Endodermal cell (in vitro differentiated cells): ENCODE measurements around the gene TMEM144. TPM values are rescaled to one million over a fixed set of nuclear protein-coding genes. Genes with fewer than 3 reads are reported as not detected.
A peak's percentile ranks its signal among the peaks of the same experiment; 100 is the strongest.

Source experiments
- DNase-seq: peaks from one replicate; pipeline ENCODE4 v3.0.0-alpha.2; 2017
- H3K27ac ChIP-seq: 2 replicates; pipeline ENCODE4 v1.5.1; 2013; ENCODE audit warnings: mild to moderate bottlenecking, low read depth, low read length, moderate library complexity
- H3K27me3 ChIP-seq: 2 replicates; pipeline ENCODE4 v1.6.1; 2013; ENCODE audit warnings: mild to moderate bottlenecking, low read length, moderate library complexity; ENCODE audit not compliant: insufficient read depth, control insufficient read depth, poor library complexity, severe bottlenecking
- H3K36me3 ChIP-seq: 2 replicates; pipeline ENCODE4 v1.7.0; 2013; ENCODE audit warnings: mild to moderate bottlenecking, low read length, moderate library complexity; ENCODE audit not compliant: control insufficient read depth, insufficient read depth
- H3K4me1 ChIP-seq: one replicate; pipeline ENCODE4 v1.7.0; 2013; ENCODE audit warnings: low read length; ENCODE audit not compliant: control insufficient read depth, insufficient read depth
- H3K4me3 ChIP-seq: 2 replicates; pipeline ENCODE4 v1.5.1; 2013; ENCODE audit warnings: mild to moderate bottlenecking, low read length, moderate library complexity
- H3K9ac ChIP-seq: 2 replicates; pipeline ENCODE4 v1.6.1; 2013; ENCODE audit warnings: mild to moderate bottlenecking, low read length, moderate library complexity; ENCODE audit not compliant: poor library complexity, severe bottlenecking; ENCODE audit errors: extremely low read depth
- H3K9me3 ChIP-seq: 2 replicates; pipeline ENCODE4 v1.6.1; 2013; ENCODE audit warnings: mild to moderate bottlenecking, low read length, moderate library complexity; ENCODE audit not compliant: control insufficient read depth
- H3K27ac Mint-ChIP-seq: 2 replicates; pipeline ENCODE4 v1.8.0; 2020; ENCODE audit warnings: mixed read lengths
- H3K27me3 Mint-ChIP-seq: 2 replicates; pipeline ENCODE4 v1.8.0; 2021; ENCODE audit warnings: mild to moderate bottlenecking, mixed read lengths; ENCODE audit not compliant: insufficient read depth
- H3K36me3 Mint-ChIP-seq: 2 replicates; pipeline ENCODE4 v1.8.0; 2020; ENCODE audit warnings: low read depth, mixed read lengths
- H3K4me1 Mint-ChIP-seq: 2 replicates; pipeline ENCODE4 v1.8.0; 2020; ENCODE audit warnings: mixed read lengths
- H3K4me3 Mint-ChIP-seq: 2 replicates; pipeline ENCODE4 v1.8.0; 2020; ENCODE audit warnings: mild to moderate bottlenecking, moderate library complexity, mixed read lengths
- H3K9me3 Mint-ChIP-seq: 2 replicates; pipeline ENCODE4 v1.8.0; 2020; ENCODE audit warnings: mild to moderate bottlenecking, mixed read lengths
- WGBS, 2 experiments: methylation state at CpG; one replicate each; pipeline versions ENCODE4 v1.1.5 to v1.1.7; 2013; ENCODE audit warnings: missing lambda C conversion rate in 2 of 2, mixed read lengths in 1 of 2; ENCODE audit not compliant: insufficient coverage in 1 of 2, insufficient read length in 1 of 2; 5-methylcytosine and 5-hydroxymethylcytosine counted together
- total RNA-seq, 2 donors: library from RNA; stranded (reverse); fragmentation: NEBNext Ultra II Directional in 1 of 2; extraction: Animal tissue kit (Norgen Biotek cat#: 25700) in 1 of 2; gene quantifications; 2 replicates in 1 of 2; 3 replicates in 1 of 2; pipeline ENCODE4 v1.2.1, GENCODE V29; 2021
- TF ChIP-seq, protein P1 (sequence below): fragments of 200-600 bp; sonication (generic); conservative IDR thresholded peaks from 2 replicates; pipeline ENCODE4 v1.5.0; 2021; ENCODE audit warnings: antibody characterized with exemption, mild to moderate bottlenecking

Gene TMEM144
- total RNA-seq, 2 donors from 2014 or later: 10.6 to 20.3 TPM

DNA sequence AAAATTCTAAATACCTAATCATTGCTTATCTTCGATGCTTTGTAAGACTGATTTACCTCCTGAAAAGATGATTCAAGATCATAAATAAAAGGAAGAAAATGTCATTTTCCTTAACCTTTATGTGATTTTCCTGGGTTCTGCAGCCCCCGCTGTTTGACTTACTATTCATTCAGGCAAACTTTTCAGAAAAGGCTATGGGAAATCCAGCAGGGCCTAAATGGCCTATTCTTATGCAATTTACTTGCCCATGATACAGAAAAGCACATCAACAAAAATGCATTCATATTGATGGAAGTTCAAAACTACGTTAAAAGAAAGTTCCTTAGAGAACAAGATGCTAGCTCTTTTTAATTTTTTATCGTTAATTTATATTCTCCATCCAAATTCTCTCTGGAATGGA lies 51.2 kb downstream of the TMEM144 start:
- H3K27ac Mint-ChIP-seq: no peak overlapping the region
- Histone ChIP-seq H3K9me3 (no peaks in the 10 kb centered on the region), H3K27ac (no peak overlapping the region), H3K9ac (no peak overlapping the region), H3K4me1 (no peaks in the 10 kb centered on the region), H3K4me3 (no peak overlapping the region), H3K36me3 (no peaks in the 10 kb centered on the region), H3K27me3 (no peaks in the 10 kb centered on the region)
- H3K9me3 Mint-ChIP-seq: no peaks in the 10 kb centered on the region
- DNase-seq: no peak
- H3K36me3 Mint-ChIP-seq: no peaks in the 10 kb centered on the region
- TF ChIP-seq, protein P1, sequence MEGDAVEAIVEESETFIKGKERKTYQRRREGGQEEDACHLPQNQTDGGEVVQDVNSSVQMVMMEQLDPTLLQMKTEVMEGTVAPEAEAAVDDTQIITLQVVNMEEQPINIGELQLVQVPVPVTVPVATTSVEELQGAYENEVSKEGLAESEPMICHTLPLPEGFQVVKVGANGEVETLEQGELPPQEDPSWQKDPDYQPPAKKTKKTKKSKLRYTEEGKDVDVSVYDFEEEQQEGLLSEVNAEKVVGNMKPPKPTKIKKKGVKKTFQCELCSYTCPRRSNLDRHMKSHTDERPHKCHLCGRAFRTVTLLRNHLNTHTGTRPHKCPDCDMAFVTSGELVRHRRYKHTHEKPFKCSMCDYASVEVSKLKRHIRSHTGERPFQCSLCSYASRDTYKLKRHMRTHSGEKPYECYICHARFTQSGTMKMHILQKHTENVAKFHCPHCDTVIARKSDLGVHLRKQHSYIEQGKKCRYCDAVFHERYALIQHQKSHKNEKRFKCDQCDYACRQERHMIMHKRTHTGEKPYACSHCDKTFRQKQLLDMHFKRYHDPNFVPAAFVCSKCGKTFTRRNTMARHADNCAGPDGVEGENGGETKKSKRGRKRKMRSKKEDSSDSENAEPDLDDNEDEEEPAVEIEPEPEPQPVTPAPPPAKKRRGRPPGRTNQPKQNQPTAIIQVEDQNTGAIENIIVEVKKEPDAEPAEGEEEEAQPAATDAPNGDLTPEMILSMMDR: no peak
- H3K4me1 Mint-ChIP-seq: peaks cover 6% of the 10 kb centered on the region
- no peak overlapping the region for H3K4me3 Mint-ChIP-seq
- H3K27me3 Mint-ChIP-seq: no peaks in the 10 kb centered on the region
- 37 to 58% methylated on average over 3 to 4 of the region's 4 CpGs for WGBS, 2 experiments

DNA sequence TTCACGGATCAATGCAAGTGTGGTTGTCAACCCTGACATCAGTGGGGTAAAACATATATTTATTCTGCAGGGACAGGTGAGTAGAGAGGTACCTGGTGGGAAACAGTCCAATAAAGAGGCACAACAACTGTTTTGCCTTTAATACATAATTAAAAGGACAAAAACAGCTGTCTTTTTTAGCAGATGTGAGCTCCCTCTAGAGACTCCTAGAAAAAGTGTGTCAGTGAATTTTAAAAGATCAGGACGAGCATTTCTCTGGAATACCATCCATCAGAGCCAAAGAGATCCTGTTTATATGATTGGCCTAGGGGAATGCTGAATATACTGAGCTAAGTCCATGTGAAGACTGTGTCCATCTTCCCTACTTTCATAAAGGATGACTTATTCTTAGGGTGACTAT lies 58.3 kb downstream of the TMEM144 start:
- Histone ChIP-seq H3K9me3 (no peaks in the 10 kb centered on the region), H3K27me3 (no peaks in the 10 kb centered on the region), H3K4me1 (no peaks in the 10 kb centered on the region), H3K4me3 (no peak overlapping the region), H3K27ac (no peak overlapping the region), H3K9ac (no peak overlapping the region), H3K36me3 (no peaks in the 10 kb centered on the region)
- Mint-ChIP-seq H3K9me3 (no peaks in the 10 kb centered on the region), H3K27ac (no peak overlapping the region), H3K4me3 (no peak overlapping the region), H3K27me3 (no peaks in the 10 kb centered on the region), H3K4me1 (peaks cover 6% of the 10 kb centered on the region), H3K36me3 (no peaks in the 10 kb centered on the region)
- 76 to 92% methylated on average over 1 to 2 of the region's 2 CpGs for WGBS, 2 experiments
- TF ChIP-seq, protein P1: peak; percentile 61
- DNase-seq: no peak

DNA sequence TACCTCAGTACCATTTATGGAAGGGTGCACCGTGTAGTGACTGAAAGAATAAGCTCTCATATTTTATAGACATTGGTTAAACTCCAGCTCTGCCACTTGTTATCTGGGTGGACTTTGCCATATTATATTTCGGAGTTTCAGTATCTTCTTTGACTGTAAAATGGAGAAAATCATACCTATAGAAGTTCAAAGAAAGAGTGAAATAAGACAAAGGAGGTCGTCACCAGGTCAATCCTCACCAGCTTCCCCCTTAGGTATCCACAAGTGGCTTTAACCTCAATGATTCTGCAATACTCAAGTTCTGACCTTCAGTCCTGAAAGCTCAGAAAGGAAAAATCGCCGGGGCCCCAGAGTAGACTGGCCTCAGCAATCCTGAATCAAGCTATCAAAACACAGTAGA lies 64.3 kb downstream of the TMEM144 start:
- no peaks in the 10 kb centered on the region for H3K9me3 Mint-ChIP-seq
- no peaks in the 10 kb centered on the region for H3K27me3 Mint-ChIP-seq
- H3K36me3 ChIP-seq: no peaks in the 10 kb centered on the region
- TF ChIP-seq, protein P1: no peak
- 90 to 93% methylated on average over 3 to 5 of the region's 5 CpGs for WGBS, 2 experiments
- no peaks in the 10 kb centered on the region for H3K36me3 Mint-ChIP-seq
- no peak overlapping the region for H3K27ac Mint-ChIP-seq
- no peak overlapping the region for H3K4me3 Mint-ChIP-seq
- no peak for DNase-seq
- H3K27ac ChIP-seq: no peak overlapping the region
- H3K4me3 ChIP-seq: no peak overlapping the region
- H3K4me1 ChIP-seq: no peaks in the 10 kb centered on the region
- H3K4me1 Mint-ChIP-seq: no peaks in the 10 kb centered on the region
- no peaks in the 10 kb centered on the region for H3K9me3 ChIP-seq
- no peak overlapping the region for H3K9ac ChIP-seq
- no peaks in the 10 kb centered on the region for H3K27me3 ChIP-seq
